Transverse colon (tissue), 4 donors: Measurements from ENCODE around the gene LRG1. TPM values are rescaled to one million over a fixed set of nuclear protein-coding genes. Genes with fewer than 3 reads are reported as not detected.

Experiments used
- DNase-seq: peaks from one replicate; pipeline ENCODE4 v3.0.0-alpha.2; 2019
- H3K27ac ChIP-seq, 4 donors: fragments of 200-600 bp; sonication (generic); 2 replicates each; pipeline ENCODE4 v1.5.1; 2016 to 2018; ENCODE audit warnings: inconsistent platforms in 4 of 4
- H3K27me3 ChIP-seq: fragments of 200-600 bp; sonication (generic); 2 replicates; pipeline ENCODE4 v1.5.1; 2017; ENCODE audit warnings: inconsistent platforms
- H3K36me3 ChIP-seq, 4 donors: fragments of 200-600 bp; sonication (generic); 2 replicates each; pipeline ENCODE4 v1.5.1; 2017 to 2019; ENCODE audit warnings: inconsistent platforms in 4 of 4
- H3K4me1 ChIP-seq, 4 donors: fragments of 200-600 bp; sonication (generic); 2 replicates each; pipeline ENCODE4 v1.5.1; 2017 to 2020; ENCODE audit warnings: inconsistent platforms in 4 of 4
- H3K4me3 ChIP-seq, 4 donors: fragments of 200-600 bp; sonication (generic); 1 replicate in 1 of 4; 2 replicates in 3 of 4; pipeline versions ENCODE4 v1.5.1 to v1.6.1; 2017 to 2019; ENCODE audit warnings: inconsistent platforms in 4 of 4
- H3K9me3 ChIP-seq, 2 donors: fragments of 200-600 bp; sonication (generic); 2 replicates each; pipeline ENCODE4 v1.5.1; 2017 to 2019; ENCODE audit warnings: inconsistent platforms in 2 of 2
- EP300 ChIP-seq: sonication (generic); formaldehyde crosslinking; IDR thresholded peaks from one replicate; pipeline ENCODE4 v1.6.1; 2017; ENCODE audit warnings: antibody characterized with exemption, low read depth
- POLR2A ChIP-seq: fragments of 450-650 bp; IDR thresholded peaks from one replicate; pipeline ENCODE4 v1.6.1; 2016; ENCODE audit warnings: antibody characterized with exemption, mild to moderate bottlenecking, moderate library complexity
- POLR2AphosphoS5 ChIP-seq, 3 donors: sonication (generic); formaldehyde crosslinking; IDR thresholded peaks; one replicate each; pipeline ENCODE4 v1.6.1; 2016; ENCODE audit warnings: antibody characterized with exemption in 3 of 3
- WGBS, 2 donors: methylation state at CpG; one replicate each; pipeline ENCODE4 v1.1.5; 2018; ENCODE audit warnings: low coverage in 1 of 2; 5-methylcytosine and 5-hydroxymethylcytosine counted together
- in situ Hi-C, 4 donors: fragments of 200-750 bp; cut with MboI; loops; one replicate each; pipeline versions ENCODE4 v1.15.0 to v1.15.1; 2017; ENCODE audit warnings: low sequenced_read_pairs in 3 of 4, low pct_ligation_motif_present in 1 of 4, low pct_unique_long_range_greater_than_20kb in 1 of 4
- intact Hi-C: fragments of 100-400 bp; cut with DNase I; formaldehyde crosslinking; loops from one replicate; pipeline ENCODE4 v1.15.1; 2023; ENCODE audit warnings: low total_unique reads
- total RNA-seq, 4 donors: library from RNA; depleted of rRNA; stranded (reverse); fragments of >200 nt; gene quantifications; one replicate each; pipeline ENCODE4 v1.1.0, GENCODE V29; 2016
- TF ChIP-seq, protein P1 (sequence below), 5 experiments: fragments of 200-600 bp in 3 of 5; fragments of 450-650 bp in 2 of 5; sonication (generic) in 3 of 5; IDR thresholded peaks; 1 replicate in 2 of 5; 2 replicates in 3 of 5; pipeline ENCODE4 v1.5.1; 2016 to 2017; ENCODE audit warnings: antibody characterized with exemption in 5 of 5, inconsistent platforms in 3 of 5, mild to moderate bottlenecking in 2 of 5, moderate library complexity in 1 of 5

The LRG1 gene
- total RNA-seq, 4 donors from 2014 or later: 1.9 to 18.1 (median 14.4) TPM

DNA sequence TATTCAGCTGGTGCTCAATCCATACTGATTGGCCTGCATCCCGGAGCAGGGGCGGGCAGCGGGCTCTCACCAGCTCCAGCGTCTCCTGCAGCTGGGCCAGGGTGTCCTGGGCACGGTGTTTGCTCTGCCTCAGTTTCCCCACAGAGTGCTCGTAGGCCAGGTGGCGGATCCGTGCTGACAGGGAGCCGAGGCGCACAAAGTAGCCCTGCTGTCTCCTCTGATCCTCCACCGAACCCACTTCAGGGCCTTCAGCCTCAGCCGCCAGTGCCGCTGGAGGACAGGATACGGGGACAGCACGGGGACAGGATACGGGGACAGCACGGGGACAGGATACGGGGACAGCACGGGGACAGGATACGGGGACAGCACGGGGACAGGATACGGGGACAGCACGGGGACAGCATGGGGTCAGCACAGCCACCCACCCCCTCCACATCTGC, 14.3 kb downstream of the LRG1 start:
- in situ Hi-C loops (no loop called here), intact Hi-C loops (no loop called here)
- no peaks in the 10 kb centered on the region for H3K4me1 ChIP-seq
- no peaks in the 10 kb centered on the region for H3K36me3 ChIP-seq
- no peak overlapping the region for H3K27ac ChIP-seq
- DNase-seq: no peak
- H3K9me3 ChIP-seq: no peaks in the 10 kb centered on the region
- TF ChIP-seq EP300 (no peak), POLR2A (no peak), POLR2AphosphoS5 (IDR thresholded peaks at IDR 0.05) (no peak)
- TF ChIP-seq, protein P1, sequence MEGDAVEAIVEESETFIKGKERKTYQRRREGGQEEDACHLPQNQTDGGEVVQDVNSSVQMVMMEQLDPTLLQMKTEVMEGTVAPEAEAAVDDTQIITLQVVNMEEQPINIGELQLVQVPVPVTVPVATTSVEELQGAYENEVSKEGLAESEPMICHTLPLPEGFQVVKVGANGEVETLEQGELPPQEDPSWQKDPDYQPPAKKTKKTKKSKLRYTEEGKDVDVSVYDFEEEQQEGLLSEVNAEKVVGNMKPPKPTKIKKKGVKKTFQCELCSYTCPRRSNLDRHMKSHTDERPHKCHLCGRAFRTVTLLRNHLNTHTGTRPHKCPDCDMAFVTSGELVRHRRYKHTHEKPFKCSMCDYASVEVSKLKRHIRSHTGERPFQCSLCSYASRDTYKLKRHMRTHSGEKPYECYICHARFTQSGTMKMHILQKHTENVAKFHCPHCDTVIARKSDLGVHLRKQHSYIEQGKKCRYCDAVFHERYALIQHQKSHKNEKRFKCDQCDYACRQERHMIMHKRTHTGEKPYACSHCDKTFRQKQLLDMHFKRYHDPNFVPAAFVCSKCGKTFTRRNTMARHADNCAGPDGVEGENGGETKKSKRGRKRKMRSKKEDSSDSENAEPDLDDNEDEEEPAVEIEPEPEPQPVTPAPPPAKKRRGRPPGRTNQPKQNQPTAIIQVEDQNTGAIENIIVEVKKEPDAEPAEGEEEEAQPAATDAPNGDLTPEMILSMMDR (IDR thresholded peaks at IDR 0.05): no peak
- peaks cover 4% of the 10 kb centered on the region for H3K27me3 ChIP-seq
- WGBS, 2 donors: 71% methylated on average over 18 of the region's 23 CpGs; no CpG with 5 or more reads in 1 of the 2 donors
- no peak overlapping the region for H3K4me3 ChIP-seq

DNA sequence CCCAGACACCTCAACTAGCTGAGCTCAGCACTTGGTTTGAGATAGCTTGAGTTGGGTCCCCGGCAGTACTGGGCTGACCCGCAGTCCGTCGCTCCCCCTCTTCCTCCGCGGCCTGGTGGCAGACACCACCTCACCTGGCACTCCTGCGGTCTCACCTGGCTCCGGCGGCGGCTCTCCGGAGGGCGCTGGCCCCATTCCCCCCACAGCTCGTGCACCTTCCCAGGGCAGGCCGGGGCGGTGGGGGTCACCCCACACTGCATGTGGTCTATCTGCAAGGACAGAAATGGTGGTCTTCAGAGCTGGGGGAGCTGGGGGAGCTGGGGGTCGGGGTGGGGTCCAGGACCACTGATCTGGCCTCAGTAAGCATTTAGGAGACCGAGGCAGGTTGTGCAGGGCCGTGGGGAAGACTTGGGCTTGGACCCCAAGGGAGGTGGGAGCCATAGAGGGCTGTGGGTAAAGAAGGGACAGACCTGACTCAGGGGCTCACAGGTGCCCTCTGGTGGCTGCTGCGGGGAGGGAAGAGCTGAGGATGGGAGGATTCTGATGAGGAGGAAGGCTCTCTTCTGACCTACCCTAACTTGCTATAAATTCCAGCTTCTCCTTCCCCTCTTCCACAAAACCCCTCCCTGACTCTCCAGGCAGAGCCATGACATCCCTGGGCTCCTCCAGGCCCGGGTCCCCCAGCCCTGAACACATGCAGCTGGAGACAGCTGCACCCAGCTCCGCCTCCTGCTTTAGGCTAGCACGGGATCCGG, 14.9 kb downstream of the LRG1 start:
- Histone ChIP-seq H3K27ac (no peak overlapping the region), H3K4me3 (no peak overlapping the region), H3K36me3 (no peaks in the 10 kb centered on the region), H3K9me3 (no peaks in the 10 kb centered on the region), H3K27me3 (no peaks in the 10 kb centered on the region), H3K4me1 (no peaks in the 10 kb centered on the region)
- intact Hi-C loops (no loop called here), in situ Hi-C loops (no loop called here)
- WGBS, 2 donors: 59% methylated on average over 20 of the region's 23 CpGs; no CpG with 5 or more reads in 1 of the 2 donors
- peak; percentile 66 for DNase-seq
- TF ChIP-seq, protein P1 (IDR thresholded peaks at IDR 0.05): peak; percentile 43 to 73 (median 57)
- TF ChIP-seq EP300: no peak

DNA sequence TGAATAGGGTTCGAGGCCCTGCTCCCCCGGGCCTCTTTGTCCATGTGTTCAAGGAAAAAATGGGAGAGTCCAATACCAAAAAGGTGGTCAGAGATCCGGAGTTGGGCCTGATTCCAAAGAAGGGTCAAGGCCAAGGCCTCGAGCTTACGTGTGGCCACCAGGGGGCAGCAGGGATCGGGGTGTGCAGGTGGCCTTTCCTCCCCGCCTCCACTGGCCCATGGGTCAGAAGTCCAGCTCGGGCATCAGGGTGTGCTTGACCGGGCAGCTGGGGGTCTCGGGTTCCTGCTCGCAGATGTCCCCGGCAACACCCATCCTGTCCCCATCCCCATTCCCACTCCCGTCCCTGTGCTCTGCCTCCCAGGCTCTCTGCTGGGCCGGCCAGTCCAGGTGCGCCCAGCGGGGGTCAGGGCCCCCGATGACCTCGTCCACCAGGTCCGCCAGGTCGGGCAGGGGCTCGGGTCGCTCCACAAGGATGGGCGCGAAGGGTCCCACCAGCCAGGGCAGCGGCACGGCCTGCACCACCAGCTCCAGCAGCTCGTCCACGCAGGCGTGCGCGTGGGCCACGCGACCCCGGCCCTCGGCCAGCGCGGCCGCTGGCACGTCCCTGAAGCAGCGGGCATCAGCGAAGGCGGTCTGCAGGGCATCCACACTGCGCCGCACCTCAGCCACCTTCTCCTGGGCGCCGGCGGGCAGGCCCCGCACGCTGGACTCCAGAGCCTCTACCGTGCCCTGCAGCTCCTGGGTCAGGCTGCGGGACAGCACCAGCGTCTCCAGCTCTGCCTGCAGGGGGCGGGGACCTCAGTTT, 16.3 kb downstream of the LRG1 start:
- Histone ChIP-seq H3K36me3 (no peaks in the 10 kb centered on the region), H3K9me3 (no peaks in the 10 kb centered on the region), H3K4me1 (peaks cover 0 to 7% (median 3%) of the 10 kb centered on the region in 4 donors), H3K27ac (no peak overlapping the region), H3K27me3 (no peaks in the 10 kb centered on the region), H3K4me3 (no peak overlapping the region)
- DNase-seq: peak; percentile 59
- TF ChIP-seq EP300 (no peak), POLR2A (no peak), POLR2AphosphoS5 (IDR thresholded peaks at IDR 0.05) (no peak)
- TF ChIP-seq, protein P1 (IDR thresholded peaks at IDR 0.05): peak; percentile 57 to 67 (median 62)
- intact Hi-C loops (no loop called here), in situ Hi-C loops (no loop called here)
- WGBS, 2 donors: 65% methylated on average over 32 of the region's 53 CpGs; no CpG with 5 or more reads in 1 of the 2 donors

DNA sequence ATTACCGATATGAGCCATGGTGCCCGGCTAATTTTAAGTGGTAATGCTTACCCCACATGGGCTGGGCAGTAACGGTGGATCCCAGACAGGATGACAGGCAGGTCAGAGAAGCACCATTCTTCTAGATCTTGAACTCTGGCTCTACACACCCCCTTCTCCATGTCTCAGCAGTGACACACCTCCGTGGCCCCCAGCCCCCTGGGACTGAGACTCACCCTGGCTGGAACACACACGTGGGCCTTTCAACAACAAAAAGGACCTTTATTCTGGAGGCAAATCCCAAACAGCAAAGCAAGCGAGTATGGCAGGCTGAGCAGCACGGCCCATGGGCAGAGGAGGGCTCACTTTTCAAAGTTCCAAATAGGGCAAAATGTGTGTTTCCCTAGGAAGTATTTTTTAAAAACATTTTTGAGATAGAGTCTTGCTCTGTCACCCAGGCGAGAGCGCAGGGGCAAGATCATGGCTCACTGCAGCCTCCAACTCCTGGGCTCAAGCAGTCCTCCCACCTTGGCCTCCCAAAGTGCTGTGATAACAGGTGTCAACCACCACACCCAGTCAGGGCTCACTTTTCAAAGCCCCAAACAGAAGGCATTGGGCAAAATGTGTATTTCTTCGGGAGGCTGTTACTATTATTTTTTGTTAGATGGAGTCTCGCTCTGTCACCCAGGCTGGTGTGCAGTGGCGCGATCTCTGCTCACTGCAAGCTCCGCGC, 17.4 kb downstream of the LRG1 start:
- H3K27me3 ChIP-seq: no peaks in the 10 kb centered on the region
- H3K27ac ChIP-seq: no peak overlapping the region
- no peaks in the 10 kb centered on the region for H3K9me3 ChIP-seq
- intact Hi-C loops: no loop called here
- H3K36me3 ChIP-seq: no peaks in the 10 kb centered on the region
- TF ChIP-seq POLR2A (no peak), EP300 (no peak), POLR2AphosphoS5 (IDR thresholded peaks at IDR 0.05) (no peak)
- TF ChIP-seq, protein P1 (IDR thresholded peaks at IDR 0.05): no peak
- peaks cover 0 to 7% (median 3%) of the 10 kb centered on the region in 4 donors for H3K4me1 ChIP-seq
- DNase-seq: no peak
- WGBS, 2 donors: 90 to 97% methylated on average over 6 to 15 of the region's 15 CpGs
- in situ Hi-C loops: no loop called here
- H3K4me3 ChIP-seq: no peak overlapping the region
